HG02798 (cell line): ENCODE data around the gene RAPSN.

ENCODE experiments used
- ATAC-seq: cut with Tn5 transposase; IDR thresholded peaks from one replicate; pipeline ENCODE4 v1.9.1; 2021; ENCODE audit warnings: mild to moderate bottlenecking; ENCODE audit not compliant: unreplicated experiment, poor library complexity

RAPSN gene

DNA sequence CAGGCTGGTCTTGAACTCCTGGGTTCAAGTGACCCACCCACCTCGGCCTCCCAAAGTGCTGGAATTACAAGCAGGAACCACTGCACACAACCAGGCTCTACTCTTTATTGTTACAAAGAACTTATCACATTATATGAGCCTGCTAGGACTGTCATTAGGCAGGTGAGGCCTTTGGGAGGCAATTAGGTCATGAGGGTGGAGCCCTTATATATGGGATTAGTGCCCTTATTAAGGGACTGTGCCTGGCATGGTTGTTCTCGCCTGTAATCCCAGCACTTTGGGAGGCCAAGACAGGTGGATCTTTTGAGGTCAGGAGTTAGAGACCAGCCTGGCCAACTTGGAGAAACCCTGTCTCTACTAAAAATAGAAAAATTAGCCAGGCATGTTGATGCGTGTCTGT is 12.2 kb downstream of the RAPSN start:
- no peak for ATAC-seq

DNA sequence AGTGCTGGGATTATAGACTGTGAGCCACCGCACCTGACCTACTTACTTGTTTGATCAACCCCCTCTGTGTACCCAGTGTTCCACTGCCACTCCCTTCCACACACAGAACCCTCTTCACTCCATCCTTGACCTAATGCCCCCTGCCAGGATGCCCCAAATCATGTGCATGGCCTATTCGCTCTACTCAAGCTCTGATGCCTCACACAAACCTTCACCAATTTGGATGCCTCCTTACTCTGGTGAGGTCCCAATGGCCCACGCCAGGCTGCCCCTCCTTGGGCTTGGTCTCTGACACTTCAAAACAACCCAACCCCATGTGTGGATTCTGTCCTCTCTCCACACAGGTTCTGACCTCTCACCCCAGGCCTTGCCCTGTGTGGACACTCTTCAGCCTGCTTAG is 13.2 kb downstream of the RAPSN start:
- ATAC-seq, result no peak

DNA sequence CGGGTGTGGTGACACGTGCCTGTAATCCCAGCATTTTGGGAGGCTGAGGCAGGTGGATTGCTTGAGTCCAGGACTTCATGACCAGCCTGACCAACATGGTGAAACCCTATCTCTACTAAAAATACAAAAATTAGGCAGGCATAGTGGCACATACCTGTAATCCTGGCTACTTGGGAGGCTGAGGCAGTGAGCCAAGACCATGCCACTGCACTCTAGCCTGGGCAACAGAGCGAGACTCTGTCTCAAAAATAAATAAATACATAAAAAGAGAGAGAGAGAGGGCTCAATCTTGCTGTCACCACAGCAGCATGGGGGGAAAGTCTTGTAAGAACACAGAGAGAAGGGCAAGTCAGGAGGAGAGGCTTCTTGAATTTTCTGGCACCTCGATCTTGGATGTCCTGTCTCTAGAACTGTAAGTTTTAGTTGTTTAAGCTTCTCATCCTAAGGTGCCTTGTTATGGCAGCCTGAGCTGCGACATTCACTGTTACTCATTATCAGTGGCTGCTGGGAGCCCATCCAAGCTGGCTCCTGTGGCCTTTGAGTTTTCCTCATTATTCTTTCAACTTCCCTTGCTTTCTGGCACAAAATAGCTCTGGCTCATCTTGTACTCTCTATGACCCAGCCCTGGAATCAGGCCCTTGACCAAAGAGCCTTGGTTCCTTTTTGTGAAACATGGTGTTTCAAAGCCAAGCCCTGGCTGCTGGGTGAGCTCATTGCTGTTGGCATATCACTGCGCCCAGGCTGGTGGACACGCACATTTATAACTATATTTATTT is 14.7 kb downstream of the RAPSN start:
- no peak for ATAC-seq

DNA sequence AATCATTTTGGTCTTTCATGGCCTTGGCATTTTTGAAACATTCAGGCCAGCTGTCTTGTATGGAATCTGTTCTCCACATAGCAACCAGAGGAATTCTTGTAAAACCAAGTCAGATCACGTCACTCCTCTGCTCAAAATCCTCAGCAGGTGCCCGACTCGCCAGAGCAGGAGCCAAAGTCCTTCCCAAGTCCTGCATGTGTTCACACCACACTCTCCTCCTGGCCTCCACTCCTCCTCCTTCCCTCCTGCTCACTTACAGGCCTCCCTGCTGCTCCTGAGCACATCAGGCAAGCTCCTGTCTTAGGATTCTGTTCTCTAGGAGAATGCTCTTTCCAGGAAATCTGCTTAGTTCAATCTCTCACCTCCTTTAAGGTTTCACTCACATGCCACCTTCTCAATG is 15.8 kb downstream of the RAPSN start:
- no peak for ATAC-seq

DNA sequence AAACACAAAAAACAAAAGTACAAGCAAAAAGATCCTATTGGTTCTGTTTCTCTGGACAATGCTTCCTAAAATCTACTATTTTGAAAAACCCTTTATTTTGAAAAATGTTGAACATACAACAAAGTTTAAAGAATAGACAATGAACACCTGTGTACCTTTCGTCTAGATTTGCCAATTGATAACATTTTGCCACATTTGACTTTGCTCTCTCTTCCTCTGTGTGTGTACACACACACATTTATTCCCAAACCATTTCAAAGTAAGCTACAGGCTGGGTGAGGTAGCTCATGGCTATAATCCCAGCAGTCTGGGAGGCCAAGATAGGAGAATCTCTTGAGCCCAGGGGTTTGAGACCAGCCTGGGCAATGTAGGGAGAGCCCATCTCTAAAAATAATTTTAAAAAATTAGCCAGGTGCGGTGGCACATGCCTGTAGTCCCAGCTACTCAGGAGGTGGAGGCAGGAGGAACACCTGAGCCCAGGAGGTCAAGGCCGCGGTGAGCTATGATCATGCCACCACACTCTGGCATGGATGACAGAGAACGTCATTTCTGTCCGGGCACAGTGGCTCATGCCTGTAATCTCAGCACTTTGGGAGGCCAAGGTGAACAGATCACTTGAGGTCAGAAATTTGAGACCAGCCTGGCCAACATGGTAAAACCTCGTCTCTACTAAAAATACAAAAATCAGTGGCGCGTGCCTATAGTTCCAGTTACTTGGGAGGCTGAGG is 17.4 kb downstream of the RAPSN start:
- no peak for ATAC-seq

DNA sequence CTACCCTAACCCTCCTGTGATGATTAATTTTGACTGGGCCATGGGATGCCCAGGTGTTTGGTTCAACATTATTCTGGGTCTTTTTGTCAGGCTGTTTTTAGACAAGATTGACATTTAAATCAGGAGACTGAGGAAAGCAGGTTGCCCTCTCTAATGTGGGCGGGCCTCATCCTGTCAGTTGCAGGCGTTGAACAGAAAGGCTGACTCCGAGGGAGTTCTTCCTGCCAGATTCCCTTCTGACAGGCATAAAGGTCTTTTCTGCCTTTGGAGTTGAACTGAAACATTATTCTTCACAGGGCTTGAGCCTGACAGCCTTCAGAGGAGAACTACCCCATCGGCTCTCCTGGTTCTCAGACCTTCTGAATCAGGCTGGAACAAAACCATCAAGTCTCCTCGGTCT is 18.4 kb downstream of the RAPSN start:
- ATAC-seq, result no peak

DNA sequence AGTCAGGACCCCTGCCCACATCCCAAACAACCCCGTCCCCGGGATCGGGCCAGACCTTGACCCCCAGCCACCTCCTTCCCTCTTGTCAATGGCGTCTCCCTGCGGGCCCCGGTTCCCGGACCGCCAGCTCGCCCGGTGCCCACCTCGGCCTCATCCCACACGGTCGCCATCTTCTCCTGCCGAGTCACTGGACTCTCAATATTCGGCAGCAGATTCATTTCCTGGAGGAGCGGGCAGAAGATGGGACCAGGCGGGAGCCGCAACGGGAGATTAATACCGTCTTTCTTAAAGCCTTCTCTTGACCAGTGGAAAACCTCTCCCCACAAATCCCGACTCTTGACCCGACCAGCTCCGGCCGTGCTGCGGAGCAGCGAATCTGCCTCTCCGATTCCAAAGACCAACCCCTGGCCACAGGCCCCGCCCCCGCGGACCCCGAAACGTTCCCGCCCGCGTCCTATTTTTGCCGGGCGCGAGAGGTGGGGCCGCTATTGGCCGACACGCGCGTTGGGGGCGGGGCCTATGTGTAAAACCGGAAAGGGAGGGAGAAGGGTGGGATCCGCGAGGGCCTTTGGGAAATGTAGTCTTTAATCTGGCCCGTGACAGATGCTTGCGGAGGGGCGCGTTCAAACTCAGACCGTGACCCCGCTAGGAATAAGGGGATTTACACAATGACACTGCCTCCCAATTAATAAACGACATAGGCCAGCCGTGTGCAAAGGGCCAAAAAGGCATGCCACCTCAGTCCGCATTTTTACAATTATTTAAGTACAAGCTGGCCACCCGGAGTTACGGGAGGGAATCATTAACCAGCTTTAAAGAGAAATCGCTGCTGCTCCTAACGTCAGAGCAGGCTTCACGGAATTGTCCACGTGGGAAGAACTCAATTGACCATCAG is 22.6 kb downstream of the RAPSN start, which contains the start of gene PSMC3:
TSS of gene PSMC3 (minus strand) at position 378 of the 895 bp plus-strand sequence. CDS start at position 218, 160 bp downstream.
- peak; percentile 95 for ATAC-seq

DNA sequence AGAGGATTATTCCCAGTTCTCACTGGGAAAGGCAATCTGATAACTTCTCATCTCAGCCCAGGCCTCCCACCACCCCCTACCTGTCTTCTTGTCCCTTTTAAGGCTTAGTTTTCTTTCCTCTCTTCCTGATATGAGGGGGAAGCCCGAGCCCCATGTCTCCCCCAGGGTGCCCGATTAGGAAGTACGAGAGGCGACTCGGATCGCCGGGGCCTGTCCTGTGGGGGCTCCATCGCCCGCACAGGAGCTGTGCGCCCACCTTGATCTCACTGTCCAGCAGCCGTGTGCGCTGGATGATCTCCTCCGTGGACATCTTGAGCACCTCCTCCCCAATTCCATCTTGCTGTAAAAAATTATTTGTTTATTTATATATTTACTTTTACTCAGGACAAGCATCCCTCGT is 23.3 kb downstream of the RAPSN start:
- no peak for ATAC-seq

DNA sequence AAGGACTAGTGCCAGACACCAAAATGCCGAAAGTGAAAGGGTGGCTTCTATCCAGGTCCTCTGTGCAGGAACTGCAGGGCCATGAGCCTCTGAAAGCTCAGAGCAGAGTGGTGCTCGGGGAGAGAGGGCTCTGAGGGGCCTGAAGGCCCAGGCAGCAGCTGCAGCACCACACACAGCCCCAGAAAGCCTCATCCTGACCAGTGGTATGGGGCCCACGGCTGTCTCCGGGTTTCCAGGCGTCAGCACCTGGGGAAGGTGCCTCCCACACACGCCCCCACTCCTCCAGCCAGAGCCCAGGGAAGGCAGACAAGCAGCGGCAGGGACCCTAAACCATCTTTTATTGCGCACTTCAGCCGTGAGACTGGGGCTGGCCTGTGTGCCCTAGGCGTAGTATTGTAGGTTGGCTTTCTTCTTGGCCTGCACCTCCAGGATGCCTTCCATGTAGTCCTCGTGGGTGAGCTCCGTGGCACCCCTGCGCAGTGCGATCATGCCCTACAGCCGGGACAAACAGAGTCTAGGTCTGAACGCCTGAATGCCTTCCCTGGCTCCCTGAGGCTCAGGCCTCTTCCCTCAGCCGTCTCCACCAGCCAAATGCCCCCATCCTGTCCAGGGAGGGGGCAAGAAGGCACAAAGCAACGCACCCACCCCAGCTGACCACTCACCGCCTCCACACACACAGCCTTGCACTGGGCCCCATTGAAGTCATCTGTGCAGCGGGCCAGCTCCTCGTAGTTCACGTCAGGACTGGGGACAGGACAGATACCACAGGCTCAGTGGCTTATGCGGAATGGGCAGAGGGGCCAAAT is 30.3 kb downstream of the RAPSN start:
- ATAC-seq, result no peak

DNA sequence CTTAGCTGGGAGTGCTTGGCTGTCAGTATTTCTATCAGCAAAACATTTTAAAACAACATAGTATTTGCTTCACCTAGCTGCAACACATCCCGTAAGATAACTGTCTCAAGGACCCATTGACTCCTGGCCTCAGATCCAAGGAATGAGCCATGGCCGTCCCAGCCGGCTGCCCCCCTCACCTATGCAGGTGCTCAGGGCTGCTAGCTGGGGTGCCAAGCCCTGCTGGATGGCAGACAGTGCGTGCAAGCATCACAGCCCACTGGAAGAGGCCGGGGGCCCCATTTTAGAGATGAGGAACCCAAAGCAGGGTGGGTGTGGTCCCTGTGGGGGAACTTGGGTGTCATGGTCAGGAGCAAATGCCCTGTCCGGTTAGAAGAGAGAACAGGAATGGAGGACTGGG is 31.2 kb downstream of the RAPSN start:
- no peak for ATAC-seq

DNA sequence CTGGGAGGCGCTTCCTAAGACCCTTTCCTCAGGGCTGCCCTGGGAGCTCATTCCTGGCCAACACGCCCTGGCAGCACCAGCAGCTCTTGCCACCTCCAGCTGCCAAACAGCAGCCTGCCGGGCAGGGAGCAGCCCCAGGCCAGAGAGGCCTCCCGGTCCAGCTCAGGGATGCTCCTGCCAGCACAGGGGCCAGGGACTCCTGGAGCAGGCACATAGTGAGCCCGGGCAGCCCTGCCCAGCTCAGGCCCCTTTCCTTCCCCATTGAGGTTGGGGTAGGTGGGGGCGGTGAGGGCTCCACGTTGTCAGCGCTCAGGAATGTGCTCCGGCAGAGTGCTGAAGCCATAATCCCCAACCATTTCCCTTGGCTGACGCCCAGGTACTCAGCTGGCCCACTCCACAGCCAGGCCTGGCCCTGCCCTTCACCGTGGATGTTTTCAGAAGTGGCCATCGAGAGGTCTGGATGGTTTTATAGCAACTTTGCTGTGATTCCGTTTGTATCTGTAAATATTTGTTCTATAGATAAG is 32.9 kb downstream of the RAPSN start:
- ATAC-seq, result no peak

DNA sequence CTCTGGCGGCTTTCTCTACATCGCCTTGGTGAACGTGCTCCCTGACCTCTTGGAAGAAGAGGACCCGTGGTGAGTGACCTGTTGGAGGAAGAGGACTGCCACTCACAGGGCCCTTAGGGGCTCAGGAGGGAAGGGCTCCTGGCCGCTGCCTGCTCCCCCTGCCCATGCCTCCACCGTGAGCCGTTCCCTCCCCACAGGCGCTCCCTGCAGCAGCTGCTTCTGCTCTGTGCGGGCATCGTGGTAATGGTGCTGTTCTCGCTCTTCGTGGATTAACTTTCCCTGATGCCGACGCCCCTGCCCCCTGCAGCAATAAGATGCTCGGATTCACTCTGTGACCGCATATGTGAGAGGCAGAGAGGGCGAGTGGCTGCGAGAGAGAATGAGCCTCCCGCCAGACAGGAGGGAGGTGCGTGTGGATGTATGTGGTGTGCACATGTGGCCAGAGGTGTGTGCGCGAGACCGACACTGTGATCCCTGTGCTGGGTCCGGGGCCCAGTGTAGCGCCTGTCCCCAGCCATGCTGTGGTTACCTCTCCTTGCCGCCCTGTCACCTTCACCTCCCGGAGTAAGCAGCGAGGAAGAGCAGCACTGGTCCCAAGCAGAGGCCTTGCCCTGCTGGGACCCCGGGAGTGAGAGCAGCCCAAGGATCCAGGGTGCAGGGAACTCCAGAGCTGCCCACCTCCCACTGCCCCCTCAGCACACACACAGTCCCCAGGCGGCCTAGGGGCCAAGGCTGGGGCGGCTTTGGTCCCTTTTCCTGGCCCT is 33.7 kb downstream of the RAPSN start:
- ATAC-seq, result no peak

DNA sequence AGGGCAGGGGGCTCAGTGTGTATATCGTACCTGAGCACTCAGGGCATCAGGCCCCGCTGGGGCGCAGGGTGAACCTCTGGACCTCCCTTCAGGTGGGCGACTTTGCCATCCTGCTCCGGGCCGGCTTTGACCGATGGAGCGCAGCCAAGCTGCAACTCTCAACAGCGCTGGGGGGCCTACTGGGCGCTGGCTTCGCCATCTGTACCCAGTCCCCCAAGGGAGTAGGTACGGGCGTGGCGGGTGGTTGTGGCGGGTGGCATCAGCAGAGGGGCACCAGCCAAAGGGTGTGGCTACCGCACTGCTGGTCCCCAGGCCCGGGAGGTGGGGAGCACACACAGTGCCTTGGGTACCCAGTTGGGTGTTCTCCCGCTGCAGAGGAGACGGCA is 34.3 kb downstream of the RAPSN start:
- ATAC-seq, result no peak

DNA sequence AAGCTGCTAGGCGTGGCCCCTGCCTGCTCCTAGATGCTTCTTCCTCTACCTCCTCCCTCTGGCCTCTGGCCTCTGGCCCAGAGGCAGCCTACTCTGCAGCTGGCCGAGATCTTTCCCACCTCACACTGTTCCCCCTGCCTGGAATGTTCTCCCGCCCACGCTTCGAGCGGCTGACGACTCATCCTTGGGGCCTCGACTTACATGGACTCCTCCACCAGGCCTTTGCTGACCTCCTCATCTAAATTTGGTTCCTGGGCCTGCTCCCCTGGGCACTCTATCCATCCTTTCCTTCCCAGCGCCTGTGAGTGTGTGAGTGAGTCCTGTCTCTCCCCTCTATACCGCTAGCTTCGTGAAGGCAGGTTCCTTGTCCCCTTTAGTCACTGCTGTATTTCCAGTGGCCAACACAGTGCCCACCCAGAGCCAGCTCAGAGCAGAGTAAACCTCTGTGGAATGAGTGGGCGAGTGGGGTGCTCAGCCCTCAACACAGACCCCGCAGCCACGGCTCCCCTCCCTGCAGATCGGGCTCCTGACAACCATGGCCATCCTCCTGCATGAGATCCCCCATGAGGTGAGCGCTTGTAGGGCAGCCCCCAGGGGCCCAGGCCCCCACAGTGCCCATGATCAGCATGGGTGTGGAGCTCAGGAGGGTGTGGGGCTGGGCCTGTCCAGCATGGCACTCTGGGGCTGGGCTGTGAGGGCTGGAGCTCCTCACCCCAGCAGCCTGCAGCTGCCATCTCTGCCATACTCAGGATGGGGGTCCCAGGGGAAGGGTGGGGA is 34.8 kb downstream of the RAPSN start:
- ATAC-seq, result no peak

DNA sequence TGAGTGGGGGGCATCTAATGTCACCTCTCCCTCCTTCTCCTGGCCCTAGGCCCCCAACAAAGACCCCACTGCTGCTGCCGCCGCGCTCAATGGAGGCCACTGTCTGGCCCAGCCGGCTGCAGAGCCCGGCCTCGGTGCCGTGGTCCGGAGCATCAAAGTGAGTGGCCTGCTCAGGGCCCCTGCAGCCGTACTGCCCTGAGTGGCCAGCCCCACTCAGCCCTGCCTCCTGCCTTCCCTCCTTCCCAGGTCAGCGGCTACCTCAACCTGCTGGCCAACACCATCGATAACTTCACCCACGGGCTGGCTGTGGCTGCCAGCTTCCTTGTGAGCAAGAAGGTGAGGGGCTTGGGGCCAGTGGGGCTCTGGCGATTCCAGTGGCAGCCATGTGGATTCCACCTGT is 35.6 kb downstream of the RAPSN start:
- no peak for ATAC-seq

DNA sequence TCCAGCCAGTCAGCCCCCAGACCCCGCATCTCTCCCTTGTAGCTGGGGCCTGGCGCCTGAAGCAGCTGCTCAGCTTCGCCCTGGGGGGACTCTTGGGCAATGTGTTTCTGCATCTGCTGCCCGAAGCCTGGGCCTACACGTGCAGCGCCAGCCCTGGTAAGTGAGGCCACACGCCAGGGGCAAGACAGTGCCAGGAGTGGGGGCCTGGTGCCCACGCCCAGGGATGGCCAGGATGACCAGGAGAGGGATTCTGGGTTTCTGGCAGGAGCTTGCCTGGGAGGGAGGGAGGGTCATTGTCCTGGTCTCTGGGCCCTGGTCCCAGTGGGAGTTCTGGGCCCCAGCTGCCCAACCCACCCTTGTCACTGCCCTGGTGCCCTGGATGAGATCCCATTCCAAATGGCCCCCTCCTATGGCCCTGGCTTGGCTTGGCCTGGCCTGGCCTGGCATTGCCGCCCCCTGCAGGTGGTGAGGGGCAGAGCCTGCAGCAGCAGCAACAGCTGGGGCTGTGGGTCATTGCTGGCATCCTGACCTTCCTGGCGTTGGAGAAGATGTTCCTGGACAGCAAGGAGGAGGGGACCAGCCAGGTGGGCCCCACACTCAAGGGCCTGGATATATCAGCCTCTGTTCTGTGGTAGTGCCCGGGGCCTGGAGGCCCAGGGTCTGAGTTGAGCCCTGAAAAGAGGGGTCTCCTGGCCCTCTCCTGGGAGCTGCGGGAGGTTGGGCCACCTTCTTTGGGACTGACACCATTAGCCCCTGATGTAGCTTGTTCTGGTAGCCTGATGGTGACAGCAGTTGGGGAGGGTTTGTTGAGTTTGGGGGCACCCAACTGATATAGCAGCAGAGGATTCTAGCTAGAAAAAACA is 36.8 kb downstream of the RAPSN start:
- ATAC-seq, result no peak
